Measurements from ENCODE around the gene ALDH1B1.
"Not testable (repeated sequence)": the region's sequence is repeated elsewhere in the genome, so short reads cannot be mapped to it uniquely, and the experiment has no call there.

The ALDH1B1 gene

DNA sequence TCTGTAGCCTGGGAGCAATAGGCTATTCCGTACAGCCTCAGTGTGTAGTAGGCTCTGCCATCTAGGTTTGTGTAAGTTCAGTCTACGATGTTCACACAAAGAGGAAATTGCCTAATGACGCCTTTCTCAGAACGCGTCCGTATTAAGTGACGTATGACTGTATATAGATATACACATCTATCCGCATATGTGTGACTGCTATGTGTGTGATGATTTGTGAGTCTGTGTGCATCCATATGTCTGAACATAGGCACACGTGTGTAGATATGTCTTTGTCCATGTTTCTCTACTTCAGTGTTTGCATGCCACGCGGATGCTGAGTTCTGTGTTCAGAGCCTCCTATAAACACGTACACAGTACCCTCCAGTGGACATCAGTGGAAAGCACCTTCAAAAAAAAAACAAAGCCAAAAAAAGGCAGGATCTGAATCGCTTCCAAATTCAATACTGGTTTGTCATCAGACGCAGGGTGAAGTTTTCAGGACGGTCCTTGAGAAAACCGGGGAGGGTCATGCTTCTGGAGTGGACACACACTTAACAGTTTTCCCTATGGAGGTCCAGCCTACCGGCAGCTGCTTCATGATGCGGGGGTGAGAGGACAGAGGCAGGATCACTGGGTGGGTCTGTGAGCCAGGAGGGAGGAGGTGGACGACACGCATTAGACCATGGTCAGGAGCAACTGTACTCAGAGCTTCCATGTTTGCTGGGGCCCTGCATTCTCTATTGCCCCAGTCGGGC, 29.5 kb upstream of the ALDH1B1 start:
- peak; percentile 61 for DNase-seq

- DNase-seq: no peak
Observed at GRCh38 chr9:38363589-38363925, 28.9 kb upstream of the ALDH1B1 start.

DNA sequence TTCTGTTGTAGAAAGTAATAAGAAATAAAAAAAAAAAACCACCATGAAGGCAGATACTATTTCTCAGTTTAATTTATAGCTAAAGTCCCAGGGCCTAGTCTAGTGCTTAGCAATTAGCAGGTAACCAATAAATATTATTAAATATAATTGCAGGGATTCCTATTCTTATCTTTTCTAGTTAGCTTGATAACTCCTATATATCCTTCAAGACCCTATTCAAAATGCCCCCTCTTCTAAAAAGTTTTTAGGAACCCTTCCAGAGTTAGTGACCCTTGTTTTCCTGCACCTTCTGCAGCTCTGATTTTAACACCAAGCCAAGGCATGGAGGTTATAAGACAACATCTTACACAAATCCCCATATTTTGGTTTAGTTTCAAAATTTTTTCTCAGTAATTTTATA, 24.6 kb upstream of the ALDH1B1 start:
- DNase-seq: no peak

- peak; percentile 78 for DNase-seq
Observed at GRCh38 chr9:38368731-38369130, 23.8 kb upstream of the ALDH1B1 start.

- no peak for DNase-seq
Observed at GRCh38 chr9:38370176-38370575, 22.3 kb upstream of the ALDH1B1 start.

- DNase-seq: peak; percentile 80
Observed at GRCh38 chr9:38371495-38371894, 21.0 kb upstream of the ALDH1B1 start.

GRCh38 chr9:38372762-38373619, 19.5 kb upstream of the ALDH1B1 start:
- DNase-seq: no peak

DNA sequence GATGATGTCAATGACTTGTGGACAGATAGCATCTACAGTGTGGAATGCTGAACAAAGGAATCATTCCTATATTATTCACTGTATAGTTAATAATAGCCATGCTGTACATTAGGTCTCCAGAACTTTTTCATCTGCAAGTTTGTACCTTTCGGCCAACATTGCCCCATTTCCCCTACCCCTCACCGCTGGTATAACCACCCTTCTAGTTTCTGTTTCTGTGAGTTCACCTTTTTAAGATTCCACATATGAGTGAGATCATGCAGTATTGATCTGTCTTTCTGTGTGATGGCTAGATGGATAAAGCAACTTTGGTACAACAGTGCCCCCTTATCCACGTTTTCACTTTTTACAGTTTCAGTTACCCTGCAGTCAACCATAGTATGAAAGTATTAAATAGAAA, 18.8 kb upstream of the ALDH1B1 start:
- DNase-seq: no peak

- no peak for DNase-seq
Observed at GRCh38 chr9:38374847-38375571, 17.5 kb upstream of the ALDH1B1 start.

DNA sequence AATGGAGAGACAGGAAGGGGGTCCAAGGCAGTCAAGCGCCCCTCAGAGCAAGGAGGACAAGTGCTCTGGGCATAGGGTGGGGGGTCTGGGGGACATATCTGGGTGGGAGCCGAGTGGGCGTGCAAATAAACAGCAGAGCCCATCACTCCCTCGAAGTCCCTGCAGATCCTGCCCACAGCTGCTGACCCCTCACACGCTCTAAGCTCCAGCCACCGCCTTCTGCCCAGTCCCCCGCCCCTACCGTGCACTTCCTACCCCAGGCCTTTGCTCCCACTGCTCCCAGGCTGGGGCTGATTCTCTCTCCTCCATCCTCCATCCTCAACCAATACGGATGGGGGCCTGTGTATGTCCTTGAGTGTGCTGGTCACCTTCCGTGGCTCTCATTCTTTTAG, 16.9 kb upstream of the ALDH1B1 start:
- no peak for DNase-seq

DNA sequence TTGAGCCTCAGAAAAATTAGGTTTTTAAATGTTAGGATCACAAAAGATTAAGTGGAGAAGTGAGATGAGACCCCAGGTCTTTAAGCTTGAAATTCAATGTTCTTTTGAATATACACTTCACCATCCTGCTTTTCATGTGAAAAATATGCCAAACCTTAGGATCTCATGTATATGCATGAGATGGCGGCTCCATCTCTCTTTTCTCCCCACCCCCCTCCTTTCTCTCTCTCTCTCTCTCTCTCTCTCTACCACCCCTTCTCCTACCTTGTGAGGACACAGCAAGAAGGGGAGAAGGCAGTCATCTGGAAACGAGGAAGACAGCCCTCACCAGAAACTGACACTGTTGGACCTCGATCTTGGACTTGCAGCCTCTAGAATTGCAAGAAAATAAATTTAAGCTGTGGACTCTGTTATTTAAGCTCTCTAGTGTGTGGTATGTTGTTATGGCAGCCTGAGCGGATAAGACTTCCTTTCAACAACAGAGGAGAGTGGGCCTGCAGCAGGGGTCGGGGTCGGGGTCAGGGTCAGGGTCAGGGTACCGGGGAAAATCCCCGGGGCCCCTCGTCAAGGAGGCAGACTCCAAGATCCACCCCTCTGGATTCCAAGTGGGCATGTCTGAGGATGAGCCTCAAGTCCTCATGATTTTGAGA, 16.4 kb upstream of the ALDH1B1 start:
- no peak for DNase-seq

- not testable (repeated sequence) for DNase-seq
Observed at GRCh38 chr9:38377336-38378083, 15.0 kb upstream of the ALDH1B1 start.

DNA sequence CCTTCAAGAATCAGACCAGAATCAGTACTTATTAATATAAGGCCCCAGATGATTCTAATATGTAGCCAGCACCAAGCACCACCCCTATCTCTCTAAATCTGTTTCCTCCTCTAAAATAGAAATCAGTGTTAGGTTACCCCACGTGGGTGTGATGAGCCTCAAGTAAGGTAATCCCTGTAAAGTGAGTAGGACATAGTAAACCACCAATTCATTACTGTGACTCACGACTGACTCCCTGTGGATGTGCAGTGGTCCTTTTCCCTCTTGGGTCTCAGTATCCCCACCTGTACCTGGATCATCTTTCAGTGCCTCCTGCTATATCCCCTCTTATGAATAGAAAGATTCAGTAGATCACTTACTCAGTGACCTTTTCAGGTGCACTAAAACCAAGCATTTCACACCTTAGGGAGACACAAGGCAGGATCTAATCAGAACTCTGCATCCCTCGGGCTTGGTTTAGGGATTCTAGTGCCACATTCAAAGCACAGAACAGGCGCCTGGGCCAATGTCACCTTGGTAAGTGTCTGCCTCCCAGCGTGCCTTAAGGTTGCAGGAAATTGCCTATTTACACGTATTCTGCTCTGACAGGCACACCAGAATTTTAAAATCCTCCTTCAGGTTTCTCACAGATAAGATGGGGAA, 12.2 kb upstream of the ALDH1B1 start:
- no peak for DNase-seq

- no peak for DNase-seq
Observed at GRCh38 chr9:38380872-38381534, 11.5 kb upstream of the ALDH1B1 start.

DNA sequence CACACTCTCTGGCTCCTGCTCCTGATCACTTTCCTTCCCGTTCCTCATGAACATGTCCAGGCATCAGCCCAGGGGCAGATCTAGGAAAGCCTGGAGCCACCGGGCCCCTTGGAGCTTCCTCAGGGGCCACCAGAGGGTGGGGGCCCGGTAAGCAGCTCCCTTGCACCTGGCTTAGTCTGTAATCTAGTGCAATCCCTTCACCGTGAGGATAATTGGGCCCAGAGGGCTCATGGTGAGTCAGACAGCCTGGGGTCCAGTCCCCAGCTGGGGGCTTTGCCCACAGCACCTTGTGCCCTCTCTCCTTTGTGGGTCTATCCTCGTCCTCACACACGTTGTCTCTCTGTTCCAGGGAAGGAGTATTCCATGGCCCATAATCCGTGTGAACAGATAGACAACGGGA, 10.4 kb upstream of the ALDH1B1 start:
- DNase-seq: no peak

GRCh38 chr9:38384990-38385848, 7.3 kb upstream of the ALDH1B1 start:
- no peak for DNase-seq

- DNase-seq: no peak
Observed at GRCh38 chr9:38385896-38386295, 6.6 kb upstream of the ALDH1B1 start.

GRCh38 chr9:38386319-38386895, 6.1 kb upstream of the ALDH1B1 start:
- DNase-seq: no peak

DNA sequence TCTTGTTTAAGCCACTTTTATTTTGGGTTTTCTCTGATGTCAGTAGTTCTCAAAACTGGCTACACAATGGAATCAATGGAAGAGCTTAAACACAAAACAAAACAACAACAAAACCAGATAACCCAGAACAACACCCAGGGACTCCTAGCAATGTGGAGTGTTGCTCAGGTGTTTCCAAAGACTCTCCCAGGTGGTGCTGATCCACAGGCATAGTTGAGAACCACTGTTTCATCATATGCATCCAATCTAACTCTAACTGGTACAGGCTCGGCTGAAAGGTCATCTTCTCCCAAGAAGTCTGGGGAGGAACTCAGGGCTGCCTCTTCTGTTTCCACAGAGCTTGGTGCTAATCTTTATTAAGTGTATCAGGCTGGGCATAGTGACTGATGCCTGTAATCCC, 5.4 kb upstream of the ALDH1B1 start:
- DNase-seq: no peak

GRCh38 chr9:38387751-38388150, 4.8 kb upstream of the ALDH1B1 start:
- DNase-seq: no peak

Measured in NCI-H2029 treated with DMSO at 0.1 percent for 48 hours (cell line).